Activated CD4-positive, alpha-beta T cell treated with anti-CD3 and anti-CD28 coated beads for 48 hours (primary cell): Measurements from ENCODE around the gene HHIPL1.
A peak's percentile ranks its signal among the peaks of the same experiment; 100 is the strongest.
"Not testable (repeated sequence)": the region's sequence is repeated elsewhere in the genome, so short reads cannot be mapped to it uniquely, and the experiment has no call there.

Experiments
- DNase-seq: peaks from one replicate; pipeline ENCODE4 v3.0.0-alpha.2; 2020

The HHIPL1 gene

GRCh38 chr14:99636487-99636886, 8.4 kb upstream of the HHIPL1 start:
- DNase-seq = no peak

- no peak for DNase-seq
Measured at GRCh38 chr14:99637624-99638023, 7.3 kb upstream of the HHIPL1 start.

GRCh38 chr14:99642771-99643170, 2.2 kb upstream of the HHIPL1 start:
- DNase-seq = not testable (repeated sequence)

- peak; percentile 18 for DNase-seq
Measured at GRCh38 chr14:99643343-99643742, 1.6 kb upstream of the HHIPL1 start.

- no peak for DNase-seq
Measured at GRCh38 chr14:99644035-99644587, 818 bp upstream of the HHIPL1 start.

- DNase-seq = no peak
Measured at GRCh38 chr14:99645545-99646505, 896 bp downstream of the HHIPL1 start.

- DNase-seq = no peak
Measured at GRCh38 chr14:99647411-99647810, 2.5 kb downstream of the HHIPL1 start.

GRCh38 chr14:99648027-99648784, 3.3 kb downstream of the HHIPL1 start:
- DNase-seq = no peak

- no peak for DNase-seq
Measured at GRCh38 chr14:99649219-99649618, 4.3 kb downstream of the HHIPL1 start.

GRCh38 chr14:99649643-99650042, 4.7 kb downstream of the HHIPL1 start:
- DNase-seq = no peak

- no peak for DNase-seq
Measured at GRCh38 chr14:99650189-99650588, 5.3 kb downstream of the HHIPL1 start.

GRCh38 chr14:99651953-99652746, 7.2 kb downstream of the HHIPL1 start:
- no peak for DNase-seq

GRCh38 chr14:99654235-99654985, 9.5 kb downstream of the HHIPL1 start:
- DNase-seq = no peak

- DNase-seq = no peak
Measured at GRCh38 chr14:99655521-99655920, 10.6 kb downstream of the HHIPL1 start.

GRCh38 chr14:99656171-99656570, 11.2 kb downstream of the HHIPL1 start:
- no peak for DNase-seq

- no peak for DNase-seq
Measured at GRCh38 chr14:99657645-99658155, 12.8 kb downstream of the HHIPL1 start.

GRCh38 chr14:99658218-99658845, 13.4 kb downstream of the HHIPL1 start:
- DNase-seq = no peak

GRCh38 chr14:99659333-99659741, 14.4 kb downstream of the HHIPL1 start:
- no peak for DNase-seq

GRCh38 chr14:99660006-99660566, 15.2 kb downstream of the HHIPL1 start:
- DNase-seq = no peak

GRCh38 chr14:99660794-99661193, 15.9 kb downstream of the HHIPL1 start:
- no peak for DNase-seq

GRCh38 chr14:99661206-99661605, 16.3 kb downstream of the HHIPL1 start:
- not testable (repeated sequence) for DNase-seq
